ENCODE results near the gene MAMDC4.

MAMDC4 gene

DNA sequence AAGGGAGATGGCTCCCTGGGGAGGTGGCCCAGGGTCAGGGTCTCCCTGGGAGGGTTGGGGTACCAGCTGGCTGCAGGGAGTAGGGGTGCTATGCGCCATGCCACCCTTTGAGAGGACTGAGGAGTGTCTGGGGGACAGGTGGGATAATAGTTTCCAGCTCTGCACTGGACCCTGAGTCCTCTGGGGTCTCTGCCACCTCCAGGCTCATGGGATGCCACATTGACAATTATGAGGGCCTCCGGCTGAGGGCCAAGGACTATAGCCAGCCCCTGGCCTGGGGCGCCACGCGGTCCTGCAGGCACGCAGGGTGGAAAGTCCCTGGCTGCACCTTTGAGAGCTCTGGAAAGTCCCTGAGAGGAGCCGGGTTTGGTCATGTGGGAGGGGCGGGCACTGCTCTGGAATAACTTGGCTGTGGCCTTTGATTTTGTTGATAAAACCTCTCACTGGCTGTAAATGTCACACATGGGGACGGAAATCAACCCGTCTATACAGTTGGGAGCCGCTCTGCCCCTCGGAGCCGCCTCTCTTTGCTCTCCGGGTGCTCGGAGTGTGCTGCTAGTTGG, 50.2 kb downstream of the MAMDC4 start:
- TF ChIP-seq, protein P1, sequence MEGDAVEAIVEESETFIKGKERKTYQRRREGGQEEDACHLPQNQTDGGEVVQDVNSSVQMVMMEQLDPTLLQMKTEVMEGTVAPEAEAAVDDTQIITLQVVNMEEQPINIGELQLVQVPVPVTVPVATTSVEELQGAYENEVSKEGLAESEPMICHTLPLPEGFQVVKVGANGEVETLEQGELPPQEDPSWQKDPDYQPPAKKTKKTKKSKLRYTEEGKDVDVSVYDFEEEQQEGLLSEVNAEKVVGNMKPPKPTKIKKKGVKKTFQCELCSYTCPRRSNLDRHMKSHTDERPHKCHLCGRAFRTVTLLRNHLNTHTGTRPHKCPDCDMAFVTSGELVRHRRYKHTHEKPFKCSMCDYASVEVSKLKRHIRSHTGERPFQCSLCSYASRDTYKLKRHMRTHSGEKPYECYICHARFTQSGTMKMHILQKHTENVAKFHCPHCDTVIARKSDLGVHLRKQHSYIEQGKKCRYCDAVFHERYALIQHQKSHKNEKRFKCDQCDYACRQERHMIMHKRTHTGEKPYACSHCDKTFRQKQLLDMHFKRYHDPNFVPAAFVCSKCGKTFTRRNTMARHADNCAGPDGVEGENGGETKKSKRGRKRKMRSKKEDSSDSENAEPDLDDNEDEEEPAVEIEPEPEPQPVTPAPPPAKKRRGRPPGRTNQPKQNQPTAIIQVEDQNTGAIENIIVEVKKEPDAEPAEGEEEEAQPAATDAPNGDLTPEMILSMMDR (IDR thresholded peaks at IDR 0.05; ENCODE audit: borderline replicate concordance, insufficient read depth, low read depth, low read length) = no peak
- peak overlapping the region; percentile 0 for H3K4me3 ChIP-seq (ENCODE audit: low read depth, low read length)

DNA sequence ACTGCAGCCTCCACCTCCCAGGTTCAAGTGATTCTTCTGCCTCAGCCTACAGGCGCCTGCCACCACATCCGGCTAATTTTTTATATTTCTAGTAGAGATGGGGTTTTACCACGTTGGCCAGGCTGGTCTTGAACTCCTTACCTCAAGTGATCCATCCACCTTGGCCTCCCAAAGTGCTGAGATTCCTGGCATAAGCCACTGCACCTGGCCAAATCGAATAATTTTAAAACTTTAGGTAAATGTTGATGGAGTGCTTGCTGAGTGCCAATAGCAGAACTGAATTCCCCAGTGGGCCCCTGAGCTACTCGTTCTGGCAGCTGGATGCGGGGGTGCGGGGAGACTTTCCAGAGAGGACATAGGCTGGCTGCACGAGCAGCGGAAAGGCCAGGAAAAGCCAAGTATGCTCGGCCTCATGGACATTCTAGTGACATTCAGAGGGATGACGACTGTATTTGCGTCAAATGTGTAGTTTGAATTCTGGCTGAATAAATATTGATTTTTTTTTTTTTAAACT, 51.0 kb downstream of the MAMDC4 start:
- TF ChIP-seq, protein P1 (IDR thresholded peaks at IDR 0.05; ENCODE audit: borderline replicate concordance, insufficient read depth, low read depth, low read length) = no peak
- H3K4me3 ChIP-seq (ENCODE audit: low read depth, low read length) = no peak overlapping the region

DNA sequence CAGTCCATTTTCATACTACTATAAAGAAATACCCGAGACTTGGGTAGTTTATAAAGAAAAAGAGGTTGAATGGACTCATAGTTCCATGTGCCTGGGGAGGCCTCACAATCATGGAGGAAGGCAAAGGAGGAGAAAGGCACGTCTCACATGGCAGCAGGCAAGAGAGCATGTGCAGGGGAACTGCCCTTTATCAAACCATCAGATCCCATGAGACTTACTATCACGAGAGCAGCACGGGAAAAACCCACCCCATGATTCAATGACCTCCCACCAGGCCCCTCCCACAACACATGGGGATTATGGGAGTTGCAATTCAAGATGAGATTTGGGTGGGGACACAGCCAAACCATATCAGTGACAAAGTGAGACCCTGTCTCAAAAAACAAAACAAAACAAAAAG, 54.1 kb downstream of the MAMDC4 start:
- TF ChIP-seq, protein P1 (IDR thresholded peaks at IDR 0.05; ENCODE audit: borderline replicate concordance, insufficient read depth, low read depth, low read length) = no peak
- no peak overlapping the region for H3K4me3 ChIP-seq (ENCODE audit: low read depth, low read length)

DNA sequence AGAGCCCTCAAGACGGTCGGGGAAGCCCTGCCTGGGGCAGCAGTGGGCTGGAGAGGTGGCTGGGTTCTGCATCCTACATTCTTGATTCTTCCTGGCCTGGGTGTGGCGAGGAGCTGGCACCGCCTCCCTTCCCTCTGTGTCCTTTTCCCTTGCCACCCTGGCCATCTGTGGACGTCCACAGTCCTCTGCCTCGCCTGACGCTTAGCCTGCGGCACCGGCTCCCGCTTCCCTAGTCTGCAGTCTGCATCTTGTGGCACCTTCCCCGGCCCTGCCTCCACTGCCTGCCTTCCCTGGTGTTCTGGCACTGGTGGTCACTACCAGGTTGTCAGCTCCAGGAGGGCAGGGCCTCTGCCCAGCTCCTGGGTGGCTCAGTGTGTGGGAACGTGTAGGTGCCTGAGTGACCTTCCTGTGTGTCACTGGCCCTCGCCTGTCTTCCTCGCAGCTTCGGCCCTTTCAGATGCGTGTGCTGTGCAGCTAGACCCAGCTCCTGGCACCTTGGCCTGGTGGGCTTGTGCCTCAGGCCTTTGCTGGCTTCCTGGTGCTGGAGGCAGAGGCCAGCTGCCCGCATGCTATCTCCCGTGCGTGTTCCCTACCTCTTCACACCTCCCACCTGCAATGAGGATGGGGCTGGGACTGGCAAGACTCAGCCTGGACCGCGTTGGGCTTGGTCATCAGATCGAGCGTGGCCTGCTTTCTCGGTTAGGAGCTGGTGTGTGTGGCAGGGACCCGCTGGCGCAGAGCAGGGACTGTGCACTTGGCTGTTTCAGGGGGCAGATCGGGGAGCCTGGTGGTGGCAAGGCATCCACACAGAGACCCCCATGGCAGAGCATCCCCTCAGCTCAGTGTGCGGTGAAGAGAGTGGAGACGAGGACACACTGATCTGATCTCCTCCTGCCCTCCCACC, 55.1 kb downstream of the MAMDC4 start:
- no peak overlapping the region for H3K4me3 ChIP-seq (ENCODE audit: low read depth, low read length)
- TF ChIP-seq, protein P1 (IDR thresholded peaks at IDR 0.05; ENCODE audit: borderline replicate concordance, insufficient read depth, low read depth, low read length) = no peak
